Epidermal melanocyte (primary cell): Measurements from ENCODE around the gene ATAD5.

Experiments
- DNase-seq: peaks from one replicate; pipeline ENCODE4 v3.0.0; 2011; ENCODE audit warnings: low spot score; ENCODE audit not compliant: insufficient read length

ATAD5 gene

GRCh38 chr17:30939051-30939689, 107.4 kb downstream of the ATAD5 start:
- DNase-seq: no peak

GRCh38 chr17:30942308-30943079, 110.7 kb downstream of the ATAD5 start:
- DNase-seq: no peak
